Effector CD8-positive, alpha-beta T cell (primary cell): ENCODE data around the gene CEACAM3.

Experiments used
- DNase-seq: peaks from one replicate; lab custom pipeline; 2025; lab: John Stamatoyannopoulos, UW

Gene CEACAM3

DNA sequence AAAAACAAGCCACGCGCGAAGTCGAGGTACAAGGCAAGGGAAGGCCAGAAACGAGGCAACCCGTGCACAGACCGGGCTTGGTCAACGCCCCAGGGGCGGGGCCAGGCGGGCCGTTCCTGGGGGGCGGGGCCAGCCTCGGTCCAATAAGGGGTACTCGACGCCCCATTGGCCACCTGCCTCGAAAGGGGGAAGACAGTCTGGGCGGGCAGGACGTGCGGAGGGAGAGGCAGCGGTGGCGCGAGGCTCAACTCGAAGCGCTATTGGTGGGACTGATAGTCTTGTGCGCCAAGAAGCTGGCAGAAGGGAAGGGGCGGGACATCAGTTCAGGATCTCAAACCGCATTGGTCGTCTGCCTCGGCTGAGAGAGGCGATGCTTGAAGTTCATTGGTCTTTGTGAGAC lies 48.2 kb downstream of the CEACAM3 start, which contains the start of gene LYPD4:
TSS of gene LYPD4 (minus strand) at position 83 of the 400 bp plus-strand sequence. CDS start 5,398 bp downstream, outside the sequence.
- no peak for DNase-seq

DNA sequence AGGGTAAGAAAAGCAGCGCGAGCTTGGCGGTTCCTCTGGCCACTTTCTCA lies 48.4 kb downstream of the CEACAM3 start, which contains the start of gene DMRTC2:
TSS of gene DMRTC2 (plus strand) at position 42 of the 50 bp plus-strand sequence. CDS start 2,387 bp downstream, outside the sequence.
- no peak for DNase-seq

DNA sequence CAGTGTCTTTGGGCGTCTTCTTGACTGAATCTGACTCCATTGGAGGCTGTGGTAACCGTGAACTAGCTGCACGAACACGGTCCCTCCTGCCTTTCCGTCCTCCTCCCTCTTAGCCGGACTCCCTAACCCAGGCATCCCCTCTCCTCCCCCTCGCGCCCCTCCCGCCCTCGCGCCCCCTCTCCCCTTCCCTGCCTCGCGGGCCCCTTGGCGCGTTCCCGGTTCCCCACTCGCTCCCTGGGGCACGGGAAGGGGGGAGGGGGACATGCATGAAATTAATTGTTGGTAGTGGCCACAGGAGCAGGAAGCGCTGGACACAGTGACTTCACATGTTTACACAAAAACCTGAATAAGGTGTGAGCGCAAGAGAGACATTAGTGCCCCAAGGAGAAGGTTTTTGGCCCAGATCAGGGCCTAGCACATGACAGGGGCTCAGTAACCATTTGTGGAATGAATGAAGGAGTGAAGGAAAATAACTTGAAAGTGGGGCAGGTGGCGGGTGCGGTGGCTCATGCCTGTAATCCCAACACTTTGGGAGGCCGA lies 48.7 kb downstream of the CEACAM3 start:
- DNase-seq: no peak

DNA sequence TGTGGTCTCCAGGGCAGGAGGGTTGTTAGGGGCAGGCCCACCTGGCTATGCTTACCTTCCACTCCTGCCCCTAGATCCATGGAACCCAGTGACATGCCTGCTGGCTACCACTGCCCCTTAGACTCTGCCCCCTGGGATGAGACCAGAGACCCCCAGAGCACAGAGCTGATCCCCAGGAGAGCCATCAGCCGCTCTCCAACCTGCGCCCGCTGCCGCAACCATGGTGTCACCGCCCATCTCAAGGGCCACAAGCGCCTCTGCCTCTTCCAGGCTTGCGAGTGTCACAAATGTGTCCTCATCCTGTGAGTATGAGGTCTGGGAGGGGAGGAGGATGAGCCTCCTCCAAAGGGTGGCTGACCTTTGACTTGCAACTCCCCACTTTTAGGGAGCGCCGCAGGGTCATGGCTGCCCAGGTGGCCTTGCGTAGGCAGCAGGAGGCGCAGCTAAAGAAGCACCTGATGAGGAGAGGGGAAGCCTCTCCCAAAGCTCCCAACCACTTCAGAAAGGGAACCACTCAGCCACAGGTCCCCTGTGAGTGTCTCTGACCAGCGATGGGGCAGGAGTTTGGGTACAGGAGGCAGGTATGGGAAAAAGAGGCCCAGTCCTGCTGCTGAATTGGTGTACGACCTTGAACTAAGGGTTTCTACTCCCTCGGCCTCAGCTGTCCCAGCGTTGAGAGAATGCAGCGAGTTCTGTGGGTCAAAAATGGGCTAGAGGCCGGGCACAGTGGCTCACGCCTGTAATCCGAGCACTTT lies 51.1 kb downstream of the CEACAM3 start:
- DNase-seq: no peak

DNA sequence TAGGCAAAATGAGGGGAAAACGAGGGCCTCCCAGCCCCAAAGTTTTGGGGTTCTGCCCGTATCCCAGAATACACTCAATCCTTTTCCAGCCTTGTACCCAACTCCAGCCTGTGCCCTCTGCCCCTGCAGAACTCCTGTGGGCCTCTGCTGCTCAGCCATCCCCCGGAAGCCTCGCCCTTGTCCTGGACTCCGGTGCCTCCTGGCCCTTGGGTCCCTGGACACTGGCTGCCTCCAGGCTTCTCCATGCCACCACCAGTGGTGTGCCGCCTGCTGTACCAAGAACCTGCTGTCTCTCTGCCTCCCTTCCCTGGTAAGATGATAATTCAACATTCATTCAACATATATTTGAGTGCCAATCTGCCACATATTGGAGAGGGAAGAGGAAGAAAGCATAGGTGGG lies 52.3 kb downstream of the CEACAM3 start:
- no peak for DNase-seq

DNA sequence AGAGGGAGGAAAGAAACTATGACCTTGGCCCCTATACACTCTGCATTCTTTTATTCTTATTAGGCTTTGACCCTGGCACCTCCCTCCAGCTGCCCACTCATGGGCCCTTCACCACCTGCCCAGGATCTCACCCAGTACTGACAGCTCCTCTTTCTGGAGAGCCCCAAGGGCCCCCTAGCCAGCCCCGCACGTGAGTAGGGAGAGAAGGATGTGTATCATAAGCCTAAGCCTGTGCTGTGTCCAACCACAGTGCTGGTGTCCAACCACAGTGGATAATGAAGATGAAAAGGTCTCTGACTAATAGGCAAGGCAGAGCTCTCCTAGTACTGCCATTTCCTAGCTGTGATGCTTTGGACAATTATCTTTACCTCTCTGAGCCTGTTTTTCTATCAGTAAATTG lies 52.7 kb downstream of the CEACAM3 start:
- DNase-seq: no peak

DNA sequence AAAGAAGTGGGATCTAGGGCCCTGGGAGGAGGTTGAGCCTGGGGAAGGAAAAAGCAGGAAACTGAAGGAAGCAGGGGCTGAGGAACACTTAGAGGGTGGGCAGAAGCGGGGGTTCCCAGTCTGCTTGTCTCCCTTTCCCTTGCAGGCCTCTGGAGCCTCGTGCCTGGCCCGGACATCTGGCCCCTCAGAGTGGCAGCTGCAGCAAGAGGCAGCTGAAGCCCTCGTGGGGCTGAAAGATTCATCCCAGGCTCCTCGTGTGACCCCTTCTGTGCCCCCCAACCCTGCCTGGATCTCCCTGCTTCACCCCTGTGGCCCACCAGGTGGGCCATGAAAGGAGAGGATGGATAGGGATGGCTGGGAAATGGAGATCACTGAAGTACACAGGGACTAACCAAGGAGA lies 54.0 kb downstream of the CEACAM3 start:
- no peak for DNase-seq

DNA sequence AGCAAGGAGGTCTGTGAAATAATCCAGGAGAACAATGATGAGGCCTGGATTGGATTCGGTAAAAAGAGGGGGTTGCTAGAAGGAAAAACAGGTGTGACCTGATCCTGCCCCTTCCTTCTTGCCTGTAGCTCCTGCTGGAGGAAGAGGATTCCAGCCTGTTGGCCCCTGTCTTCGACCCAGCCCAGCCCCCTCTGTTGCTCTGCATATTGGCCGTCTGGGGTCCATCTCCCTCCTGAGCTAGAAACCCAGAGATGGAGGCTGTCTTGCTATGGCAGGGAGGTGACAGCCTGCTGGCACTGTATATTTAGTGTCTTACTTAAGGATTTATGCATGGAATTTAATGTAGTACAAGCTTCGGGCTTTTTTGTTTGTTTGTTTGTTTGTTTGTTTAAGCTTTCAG lies 55.1 kb downstream of the CEACAM3 start:
- no peak for DNase-seq

DNA sequence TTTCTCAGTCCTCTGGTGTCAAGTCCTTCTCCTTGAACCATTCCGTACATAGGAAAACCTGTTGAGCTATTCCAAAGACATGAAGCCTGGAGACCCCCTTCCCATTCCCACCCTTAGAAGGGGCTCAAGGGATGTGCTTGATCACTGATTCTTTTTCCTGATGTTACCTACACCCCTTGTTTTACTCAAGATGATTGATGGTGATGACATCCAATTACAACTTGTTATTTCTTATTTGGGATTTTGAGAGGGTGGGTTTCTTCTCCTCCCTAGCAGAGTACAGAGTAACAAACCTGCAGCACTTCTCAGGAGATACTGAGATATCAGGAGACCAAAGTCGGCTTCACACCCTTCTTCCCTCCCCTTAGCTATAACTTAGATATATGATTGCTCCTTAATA lies 57.0 kb downstream of the CEACAM3 start:
- no peak for DNase-seq

DNA sequence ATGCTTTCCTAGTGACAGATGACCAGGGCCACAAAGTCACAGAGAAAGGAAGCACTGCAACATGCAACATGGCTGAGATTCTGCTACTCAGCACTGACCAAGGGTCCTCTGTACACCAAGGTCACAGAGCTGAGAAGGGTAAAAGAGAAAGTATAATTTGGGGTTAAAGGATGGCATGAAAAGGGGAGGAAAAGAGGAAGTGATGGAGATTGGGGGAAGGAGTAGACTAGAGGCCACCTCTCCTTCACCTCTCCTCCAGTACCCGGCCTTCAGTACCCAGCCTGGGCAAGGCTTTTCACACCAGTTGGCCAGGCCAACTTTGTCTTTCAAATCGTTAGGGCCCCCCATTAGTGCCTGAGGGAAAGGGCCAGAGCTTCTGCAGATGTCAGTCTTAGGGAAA lies 57.4 kb downstream of the CEACAM3 start:
- DNase-seq: no peak

DNA sequence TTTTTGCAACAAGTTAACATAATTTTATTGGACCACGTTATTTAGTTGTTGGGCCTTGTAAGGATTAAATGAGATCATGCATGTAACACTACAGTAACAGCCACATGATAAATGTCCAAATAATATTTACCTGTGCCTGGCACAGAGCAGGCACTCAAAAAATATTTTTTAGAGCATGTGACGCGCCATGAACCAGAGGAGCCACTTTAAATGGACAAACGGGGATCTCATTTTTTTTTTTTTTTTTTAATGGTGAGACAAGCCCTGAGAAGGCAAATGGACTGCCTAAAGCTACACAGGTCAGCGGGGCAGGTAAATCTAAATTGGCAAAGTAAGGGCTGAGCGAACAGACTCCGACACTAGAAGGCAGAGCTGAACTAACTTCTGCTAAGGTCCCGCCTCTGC lies 62.8 kb downstream of the CEACAM3 start:
- no peak for DNase-seq

DNA sequence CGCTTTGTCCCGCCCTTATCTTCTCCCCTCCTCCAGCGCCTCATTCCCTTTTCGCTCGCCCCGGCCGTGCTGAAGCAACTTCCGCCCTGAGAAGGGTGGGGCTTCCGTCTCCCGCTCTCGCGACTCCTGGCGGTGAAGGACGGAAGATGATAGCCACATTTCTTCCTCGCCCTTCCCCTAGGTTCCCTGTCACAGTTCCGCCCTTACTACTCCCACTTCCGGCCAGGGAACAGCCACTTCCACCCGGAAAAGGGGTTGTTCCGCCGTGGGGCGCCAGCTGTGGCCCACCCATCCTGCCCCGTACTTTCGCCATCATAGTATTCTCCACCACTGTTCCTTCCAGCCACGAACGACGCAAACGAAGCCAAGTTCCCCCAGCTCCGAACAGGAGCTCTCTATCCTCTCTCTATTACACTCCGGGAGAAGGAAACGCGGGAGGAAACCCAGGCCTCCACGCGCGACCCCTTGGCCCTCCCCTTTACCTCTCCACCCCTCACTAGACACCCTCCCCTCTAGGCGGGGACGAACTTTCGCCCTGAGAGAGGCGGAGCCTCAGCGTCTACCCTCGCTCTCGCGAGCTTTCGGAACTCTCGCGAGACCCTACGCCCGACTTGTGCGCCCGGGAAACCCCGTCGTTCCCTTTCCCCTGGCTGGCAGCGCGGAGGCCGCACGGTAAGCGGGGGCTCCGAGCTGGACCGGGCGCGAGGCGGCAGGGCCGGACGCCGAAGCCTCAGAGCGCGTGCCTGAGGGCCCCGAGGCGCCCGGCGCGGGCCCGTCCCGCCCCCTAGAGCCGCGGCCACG lies 63.4 kb downstream of the CEACAM3 start, which contains the start of gene RPS19:
TSS of gene RPS19 (plus strand) at position 638 of the 801 bp plus-strand sequence. CDS start 520 bp downstream, outside the sequence.
- peak; percentile 97 for DNase-seq

DNA sequence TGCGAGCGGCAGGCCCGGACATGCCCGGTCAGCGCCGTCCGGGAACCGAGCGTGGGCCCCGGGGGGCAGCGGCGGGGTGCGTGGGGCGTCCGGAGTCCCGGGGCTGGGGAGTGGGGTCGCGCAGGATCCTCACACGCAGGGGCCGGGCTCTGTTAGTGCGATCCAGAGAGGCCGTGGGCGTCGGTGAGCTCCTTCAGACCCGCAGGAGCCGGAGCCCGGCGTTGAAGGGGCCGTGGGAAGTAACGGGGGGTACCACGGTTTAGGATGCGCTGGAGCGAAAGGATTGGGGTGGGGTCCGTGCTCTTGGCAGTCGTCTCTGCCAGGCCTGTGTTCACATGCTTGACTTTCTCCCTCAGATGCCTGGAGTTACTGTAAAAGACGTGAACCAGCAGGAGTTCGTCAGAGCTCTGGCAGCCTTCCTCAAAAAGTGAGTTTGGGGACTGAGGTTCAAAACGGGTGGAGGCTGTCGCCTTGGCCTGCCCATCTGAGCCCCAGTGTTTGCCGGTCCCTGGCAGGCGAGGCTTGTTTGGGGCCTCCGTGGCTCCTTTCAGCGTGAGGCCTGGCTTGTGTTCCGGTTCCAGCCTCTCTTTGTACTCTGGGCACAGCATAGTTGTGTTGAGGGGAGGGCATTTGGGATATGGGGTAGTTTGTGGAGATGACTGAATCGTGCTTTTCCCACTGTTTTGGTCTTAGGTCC lies 64.2 kb downstream of the CEACAM3 start:
- no peak for DNase-seq
